NB4 (cell line): Measurements from ENCODE around the gene TMEM253.
A peak's percentile ranks its signal among the peaks of the same experiment; 100 is the strongest.

Source experiments
- DNase-seq: peaks from one replicate; pipeline ENCODE4 v3.0.0; 2010; ENCODE audit warnings: low read depth
- H3K4me3 ChIP-seq: one replicate; pipeline ENCODE4 v1.5.1; 2011; ENCODE audit warnings: mild to moderate bottlenecking, low read depth, low read length, moderate library complexity
- MYC ChIP-seq: IDR thresholded peaks from 2 replicates; pipeline ENCODE4 v1.6.1; 2011; ENCODE audit warnings: low read depth, low read length
- POLR2A ChIP-seq: IDR thresholded peaks from 2 replicates; pipeline ENCODE4 v1.6.1; 2011; ENCODE audit warnings: mild to moderate bottlenecking; ENCODE audit not compliant: insufficient read length; ENCODE audit errors: extremely low read depth
- TF ChIP-seq, protein P1 (sequence below): IDR thresholded peaks from 2 replicates; pipeline ENCODE4 v1.6.1; 2011; ENCODE audit warnings: low read depth, low read length
- TF ChIP-seq, protein P2 (sequence below): IDR thresholded peaks from one replicate; pipeline ENCODE4 v1.5.1; 2012; ENCODE audit warnings: low read depth, low read length

The TMEM253 gene

DNA sequence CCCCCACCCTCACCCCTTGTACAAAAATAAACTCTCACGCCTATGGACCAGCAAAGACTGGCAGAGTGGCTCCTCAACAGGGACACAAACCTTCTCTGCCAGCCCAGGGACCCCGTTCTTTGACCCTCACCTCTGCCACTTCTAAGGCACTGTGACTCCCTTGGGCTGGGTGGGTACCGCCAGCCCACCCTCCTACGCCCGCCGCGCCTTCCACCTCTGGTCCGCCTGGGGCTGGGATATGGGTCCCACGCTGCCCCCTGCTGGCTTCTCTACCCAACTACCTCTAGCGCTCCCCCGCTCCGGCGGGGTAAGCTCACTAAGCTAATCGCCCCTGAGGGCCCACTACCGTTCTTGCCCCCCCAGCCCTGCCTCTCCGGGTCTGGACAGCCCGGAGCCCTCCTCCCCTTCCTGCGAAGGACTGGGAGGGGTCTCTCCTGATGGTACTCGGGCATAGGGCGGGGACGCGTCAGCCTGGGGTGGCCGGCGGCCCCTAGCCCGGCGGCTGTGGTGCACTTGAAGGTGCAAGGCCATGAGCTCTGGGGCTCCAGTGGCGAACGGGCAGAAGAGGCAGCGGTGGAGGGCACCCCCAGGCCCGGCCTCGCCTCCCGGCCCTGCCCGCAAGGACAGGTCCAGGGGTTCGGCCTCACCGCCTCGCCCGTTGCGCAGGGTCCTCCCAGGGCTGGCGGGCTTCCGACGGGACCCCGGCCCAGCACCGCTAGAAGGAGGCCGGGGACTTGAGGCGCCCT is 10.5 kb upstream of the TMEM253 start:
- peak; percentile 47 for DNase-seq
- no peak overlapping the region for H3K4me3 ChIP-seq
- TF ChIP-seq MYC (no peak), POLR2A (no peak)
- TF ChIP-seq, protein P1, sequence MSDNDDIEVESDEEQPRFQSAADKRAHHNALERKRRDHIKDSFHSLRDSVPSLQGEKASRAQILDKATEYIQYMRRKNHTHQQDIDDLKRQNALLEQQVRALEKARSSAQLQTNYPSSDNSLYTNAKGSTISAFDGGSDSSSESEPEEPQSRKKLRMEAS = no peak
- TF ChIP-seq, protein P2, sequence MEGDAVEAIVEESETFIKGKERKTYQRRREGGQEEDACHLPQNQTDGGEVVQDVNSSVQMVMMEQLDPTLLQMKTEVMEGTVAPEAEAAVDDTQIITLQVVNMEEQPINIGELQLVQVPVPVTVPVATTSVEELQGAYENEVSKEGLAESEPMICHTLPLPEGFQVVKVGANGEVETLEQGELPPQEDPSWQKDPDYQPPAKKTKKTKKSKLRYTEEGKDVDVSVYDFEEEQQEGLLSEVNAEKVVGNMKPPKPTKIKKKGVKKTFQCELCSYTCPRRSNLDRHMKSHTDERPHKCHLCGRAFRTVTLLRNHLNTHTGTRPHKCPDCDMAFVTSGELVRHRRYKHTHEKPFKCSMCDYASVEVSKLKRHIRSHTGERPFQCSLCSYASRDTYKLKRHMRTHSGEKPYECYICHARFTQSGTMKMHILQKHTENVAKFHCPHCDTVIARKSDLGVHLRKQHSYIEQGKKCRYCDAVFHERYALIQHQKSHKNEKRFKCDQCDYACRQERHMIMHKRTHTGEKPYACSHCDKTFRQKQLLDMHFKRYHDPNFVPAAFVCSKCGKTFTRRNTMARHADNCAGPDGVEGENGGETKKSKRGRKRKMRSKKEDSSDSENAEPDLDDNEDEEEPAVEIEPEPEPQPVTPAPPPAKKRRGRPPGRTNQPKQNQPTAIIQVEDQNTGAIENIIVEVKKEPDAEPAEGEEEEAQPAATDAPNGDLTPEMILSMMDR = peak; percentile 53

DNA sequence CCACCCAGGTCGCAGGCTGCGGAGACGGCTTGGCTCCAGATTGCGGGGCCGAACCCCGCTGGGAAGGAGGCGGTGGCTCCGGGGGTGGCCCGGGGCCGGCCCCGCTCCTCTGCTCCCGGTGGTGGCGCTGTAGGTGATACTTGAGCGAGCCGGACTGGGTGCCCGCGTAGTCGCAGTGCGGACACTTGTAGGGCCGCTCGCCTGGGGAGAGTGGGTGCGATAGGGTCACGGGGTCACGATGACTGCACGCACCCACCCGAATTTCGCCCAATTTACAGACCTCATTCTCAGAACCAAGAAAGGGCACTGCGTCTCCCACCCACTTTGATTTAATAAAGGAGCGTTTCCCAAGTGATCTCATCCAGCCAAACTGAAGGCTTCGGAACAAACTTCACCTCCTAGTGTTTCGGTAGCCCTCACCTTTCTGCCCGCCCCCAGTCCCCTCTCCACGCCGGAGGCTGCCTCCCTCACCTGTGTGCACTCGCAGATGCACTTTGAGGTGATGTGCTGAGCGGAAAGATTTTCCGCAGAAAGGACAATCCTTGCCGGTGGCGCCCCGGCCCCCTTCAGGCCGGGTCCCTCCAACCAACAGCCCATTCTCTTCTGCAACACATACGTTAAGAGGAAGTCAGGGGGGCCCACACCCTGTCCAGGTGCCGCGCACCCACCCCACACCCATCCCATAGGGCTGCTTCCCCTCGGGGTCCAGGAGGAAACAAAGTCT is 9.8 kb upstream of the TMEM253 start:
- H3K4me3 ChIP-seq = no peak overlapping the region
- TF ChIP-seq, protein P2 = no peak
- TF ChIP-seq MYC (no peak), POLR2A (no peak)
- TF ChIP-seq, protein P1 = no peak
- DNase-seq = no peak

DNA sequence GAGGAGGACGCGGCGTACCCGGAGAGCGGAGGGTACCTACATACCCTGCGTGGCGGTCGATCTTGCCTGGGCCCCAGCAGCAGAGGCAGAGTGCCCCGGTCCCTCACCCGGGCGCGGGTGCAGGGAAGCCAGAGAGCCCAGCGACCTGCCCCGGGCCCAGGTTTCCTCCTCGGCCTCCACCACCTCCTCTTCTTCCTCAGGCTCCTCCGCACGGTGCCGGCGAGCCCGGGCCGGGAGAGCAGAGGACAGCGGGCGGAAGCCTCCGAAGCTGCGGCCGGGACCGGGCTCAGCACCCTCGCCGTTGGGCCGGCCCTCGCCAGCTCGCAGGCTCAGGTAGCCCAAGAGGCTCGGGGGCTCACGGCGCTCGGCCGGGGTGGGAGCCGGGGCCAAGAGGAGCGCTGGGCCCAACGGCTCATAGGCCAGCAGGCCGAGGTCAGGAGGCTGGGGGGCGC is 9.0 kb upstream of the TMEM253 start:
- H3K4me3 ChIP-seq = no peak overlapping the region
- no peak for DNase-seq
- TF ChIP-seq, protein P1 = no peak
- TF ChIP-seq POLR2A = no peak
- TF ChIP-seq, protein P2 = no peak
- no peak for TF ChIP-seq MYC

DNA sequence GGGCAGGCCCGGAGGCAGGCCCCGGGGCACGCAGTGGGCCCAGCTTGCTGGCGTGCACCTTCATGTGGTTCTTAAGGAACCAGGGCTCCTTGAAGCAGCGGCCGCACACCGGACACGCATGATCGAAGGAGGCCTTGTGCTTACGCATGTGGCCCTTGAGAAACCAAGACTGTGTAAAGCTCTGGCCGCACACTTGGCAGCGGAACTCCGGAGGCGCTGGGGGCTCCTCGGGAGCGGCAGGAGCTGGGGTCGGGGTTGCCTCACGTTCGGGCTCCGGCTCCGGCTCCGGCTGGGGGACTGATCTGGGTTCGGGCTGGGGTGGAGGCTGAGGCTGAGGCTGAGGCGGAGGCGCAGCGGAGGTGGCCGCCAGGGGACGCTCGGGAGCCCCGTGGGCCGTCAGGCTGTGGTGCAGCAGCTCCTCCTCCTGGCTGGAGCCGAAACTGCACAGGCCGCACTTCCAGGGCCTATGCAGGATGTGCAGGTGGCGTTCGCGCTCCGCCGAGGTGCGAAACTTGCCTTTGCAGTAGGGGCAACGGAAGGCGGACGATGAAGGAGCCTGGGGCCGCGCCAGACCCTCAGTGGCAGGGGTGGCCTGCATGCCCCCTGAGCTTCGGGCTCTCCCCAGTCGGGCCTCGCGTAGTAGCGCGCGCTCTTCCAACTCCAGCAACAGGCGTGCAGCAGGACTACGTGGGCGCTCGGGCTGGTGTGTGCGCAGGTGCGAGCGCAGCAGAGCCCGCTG is 8.4 kb upstream of the TMEM253 start:
- H3K4me3 ChIP-seq = no peak overlapping the region
- peak; percentile 77 for DNase-seq
- TF ChIP-seq, protein P2 = peak; percentile 99
- TF ChIP-seq POLR2A = no peak

DNA sequence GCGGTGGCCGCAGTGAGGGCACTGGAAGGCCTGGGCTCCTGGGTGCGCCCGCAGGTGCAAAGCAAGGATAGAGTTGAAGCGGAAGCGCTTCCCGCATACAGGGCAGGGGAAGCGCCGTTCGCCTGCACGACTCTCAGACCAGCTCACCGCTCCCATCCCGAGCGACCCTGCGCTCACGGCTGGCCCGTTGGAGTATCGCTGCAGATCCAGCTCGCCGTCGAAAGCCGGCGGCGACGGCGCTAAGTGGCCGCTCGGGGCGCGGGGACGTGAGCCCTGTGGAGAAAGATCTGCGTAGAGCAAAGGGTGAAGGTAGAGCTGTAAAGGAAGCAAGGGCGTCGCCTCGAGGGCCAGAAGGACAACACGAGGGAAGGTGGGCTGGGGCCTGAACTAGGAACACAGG is 7.8 kb upstream of the TMEM253 start:
- no peak for DNase-seq
- TF ChIP-seq POLR2A (no peak), MYC (no peak)
- TF ChIP-seq, protein P2 = no peak
- TF ChIP-seq, protein P1 = no peak
- no peak overlapping the region for H3K4me3 ChIP-seq
